Neural crest cell (in vitro differentiated cells): ENCODE results near the gene ARHGAP18. TPM values are rescaled to one million over a fixed set of nuclear protein-coding genes. Genes with fewer than 3 reads are reported as not detected.

Experiments used
- DNase-seq: peaks from one replicate; pipeline ENCODE4 v3.0.0; 2021; ENCODE audit warnings: low read depth, mixed read lengths, low spot score
- H3K27ac Mint-ChIP-seq: one replicate; pipeline ENCODE4 v1.8.0; 2021; ENCODE audit warnings: mild to moderate bottlenecking, mixed read lengths; ENCODE audit not compliant: unreplicated experiment
- H3K27me3 Mint-ChIP-seq: 2 replicates; pipeline ENCODE4 v1.8.0; 2021; ENCODE audit warnings: low read depth, mild to moderate bottlenecking, mixed read lengths
- H3K36me3 Mint-ChIP-seq: 2 replicates; pipeline ENCODE4 v1.8.0; 2021; ENCODE audit warnings: low read depth, mild to moderate bottlenecking, mixed read lengths
- H3K4me1 Mint-ChIP-seq: 2 replicates; pipeline ENCODE4 v1.8.0; 2021; ENCODE audit warnings: mixed read lengths
- H3K4me3 Mint-ChIP-seq: one replicate; pipeline ENCODE4 v1.8.0; 2021; ENCODE audit warnings: mild to moderate bottlenecking, mixed read lengths
- H3K9me3 Mint-ChIP-seq: 2 replicates; pipeline ENCODE4 v1.8.0; 2021; ENCODE audit warnings: mixed read lengths
- CTCF ChIP-seq: fragments of 200-600 bp; sonication (generic); conservative IDR thresholded peaks from 2 replicates; pipeline ENCODE4 v1.5.0; 2021; ENCODE audit warnings: antibody characterized with exemption, mild to moderate bottlenecking
- total RNA-seq: library from RNA; stranded (reverse); gene quantifications from 2 replicates; pipeline ENCODE4 v1.2.1, GENCODE V29; 2021

ARHGAP18 gene
- total RNA-seq, 1 donor from 2014 or later, result 3.4 TPM

- Mint-ChIP-seq H3K9me3 (no peaks in the 10 kb centered on the region), H3K36me3 (no peaks in the 10 kb centered on the region), H3K27ac (no peak overlapping the region), H3K4me1 (no peaks in the 10 kb centered on the region), H3K27me3 (no peaks in the 10 kb centered on the region), H3K4me3 (no peak overlapping the region)
- no peak for DNase-seq
- no peak for TF ChIP-seq CTCF
Measured at GRCh38 chr6:129732542-129732941, 22.6 kb upstream of the ARHGAP18 start.

GRCh38 chr6:129732034-129732433 lies 22.1 kb upstream of the ARHGAP18 start:
- H3K4me3 Mint-ChIP-seq, result no peak overlapping the region
- H3K4me1 Mint-ChIP-seq, result no peaks in the 10 kb centered on the region
- TF ChIP-seq CTCF, result no peak
- no peaks in the 10 kb centered on the region for H3K9me3 Mint-ChIP-seq
- no peak for DNase-seq
- no peaks in the 10 kb centered on the region for H3K27me3 Mint-ChIP-seq
- H3K36me3 Mint-ChIP-seq, result no peaks in the 10 kb centered on the region
- H3K27ac Mint-ChIP-seq, result no peak overlapping the region

- H3K4me1 Mint-ChIP-seq, result no peaks in the 10 kb centered on the region
- no peak for DNase-seq
- H3K4me3 Mint-ChIP-seq, result no peak overlapping the region
- no peaks in the 10 kb centered on the region for H3K9me3 Mint-ChIP-seq
- no peak for TF ChIP-seq CTCF
- H3K36me3 Mint-ChIP-seq, result no peaks in the 10 kb centered on the region
- no peak overlapping the region for H3K27ac Mint-ChIP-seq
- no peaks in the 10 kb centered on the region for H3K27me3 Mint-ChIP-seq
Measured at GRCh38 chr6:129731428-129731827, 21.5 kb upstream of the ARHGAP18 start.

- Mint-ChIP-seq H3K27me3 (no peaks in the 10 kb centered on the region), H3K4me3 (no peak overlapping the region), H3K27ac (no peak overlapping the region), H3K36me3 (no peaks in the 10 kb centered on the region), H3K4me1 (no peaks in the 10 kb centered on the region), H3K9me3 (no peaks in the 10 kb centered on the region)
- peak; percentile 68 for TF ChIP-seq CTCF
- no peak for DNase-seq
Measured at GRCh38 chr6:129730477-129731165, 20.6 kb upstream of the ARHGAP18 start.

GRCh38 chr6:129726650-129727049 lies 16.7 kb upstream of the ARHGAP18 start:
- no peak for DNase-seq
- Mint-ChIP-seq H3K36me3 (no peaks in the 10 kb centered on the region), H3K4me3 (no peak overlapping the region), H3K27ac (no peak overlapping the region), H3K4me1 (no peaks in the 10 kb centered on the region), H3K9me3 (no peaks in the 10 kb centered on the region), H3K27me3 (no peaks in the 10 kb centered on the region)
- no peak for TF ChIP-seq CTCF
